ENCODE data around the gene DMRTC1B. TPM values are rescaled to one million over a fixed set of nuclear protein-coding genes. Genes with fewer than 3 reads are reported as not detected.

The DMRTC1B gene, protein sequence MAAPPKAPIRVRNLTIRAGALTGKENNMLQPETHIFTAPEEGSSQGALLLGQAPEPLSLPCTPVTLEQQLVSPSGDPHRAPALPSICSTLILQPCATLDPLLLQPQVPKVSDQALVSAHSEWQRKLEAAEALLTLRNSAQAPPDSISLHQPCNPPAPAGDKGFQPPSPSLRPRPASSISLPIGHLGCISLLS
- 0.17 TPM in 1 of 5 replicates, not detected in the others for total RNA-seq (2022; extraction: Qiagen RNA extraction)

DNA sequence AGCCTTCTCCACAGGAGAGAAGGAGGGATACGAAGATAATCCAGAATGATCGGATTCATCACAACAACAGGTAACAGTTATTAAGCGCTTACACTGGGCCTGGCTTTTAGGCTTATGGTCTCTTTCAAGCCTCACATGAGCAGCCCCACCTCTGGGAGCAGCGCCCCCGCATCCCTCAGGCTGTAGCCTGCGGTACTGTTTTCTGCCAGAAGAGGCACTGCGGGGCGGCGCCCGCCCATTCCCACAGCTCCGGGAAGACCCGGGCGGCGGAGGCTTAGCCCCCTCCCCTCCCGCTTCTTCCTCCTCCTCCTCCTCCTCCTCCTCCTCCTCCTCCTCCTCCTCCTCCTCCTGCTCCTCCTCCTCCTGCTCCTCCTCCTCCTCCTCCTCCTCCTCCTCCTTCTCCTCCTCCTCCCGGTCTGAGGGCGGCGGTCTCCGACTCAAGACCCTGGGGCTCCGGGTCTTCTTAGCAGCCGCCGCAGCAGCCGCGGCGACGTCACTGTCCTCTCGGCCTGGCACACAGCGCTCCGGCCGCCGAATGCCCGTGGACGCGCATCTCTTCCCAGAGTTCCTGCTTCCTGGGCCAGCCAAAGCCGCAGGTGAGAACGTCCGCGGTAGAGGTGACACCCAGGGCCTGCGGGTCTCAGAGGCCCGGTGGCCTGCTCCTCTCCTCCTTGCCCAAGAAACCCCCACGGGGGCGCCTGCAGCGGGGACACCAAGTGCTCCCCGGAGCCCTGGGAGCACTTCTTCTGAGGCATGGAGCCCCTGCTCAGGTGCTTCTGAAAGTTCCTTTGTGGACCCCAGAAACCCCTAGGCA is at the start of gene DMRTC1B:
DMRTC1B (plus strand) TSS at position 238 of the 814 bp plus-strand sequence. CDS start 68,246 bp downstream, outside the sequence.

DNA sequence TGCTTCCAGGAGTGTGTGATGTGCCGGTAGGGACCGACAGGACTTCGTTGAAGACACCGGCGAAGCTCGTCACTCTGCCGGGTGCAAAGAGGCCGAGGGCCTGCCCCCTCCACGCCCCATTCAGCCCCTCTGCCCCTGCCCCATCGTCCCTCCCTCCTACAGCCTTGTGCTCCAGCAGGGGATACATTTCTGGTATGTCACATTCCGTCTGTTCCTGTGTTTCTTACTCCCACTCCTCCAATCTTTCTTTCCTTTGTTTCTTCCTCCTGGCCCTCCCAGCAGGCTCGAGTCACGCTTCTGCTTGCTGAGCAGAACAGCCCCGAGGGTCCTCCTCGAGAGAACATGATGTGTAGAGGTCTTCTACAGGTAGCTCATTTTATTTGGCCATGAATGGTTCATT is 5.9 kb downstream of the DMRTC1B start, which contains the start of gene FAM236B:
FAM236B (minus strand) TSS at position 101 of the 400 bp plus-strand sequence; CDS start at position 1, 100 bp downstream.

DNA sequence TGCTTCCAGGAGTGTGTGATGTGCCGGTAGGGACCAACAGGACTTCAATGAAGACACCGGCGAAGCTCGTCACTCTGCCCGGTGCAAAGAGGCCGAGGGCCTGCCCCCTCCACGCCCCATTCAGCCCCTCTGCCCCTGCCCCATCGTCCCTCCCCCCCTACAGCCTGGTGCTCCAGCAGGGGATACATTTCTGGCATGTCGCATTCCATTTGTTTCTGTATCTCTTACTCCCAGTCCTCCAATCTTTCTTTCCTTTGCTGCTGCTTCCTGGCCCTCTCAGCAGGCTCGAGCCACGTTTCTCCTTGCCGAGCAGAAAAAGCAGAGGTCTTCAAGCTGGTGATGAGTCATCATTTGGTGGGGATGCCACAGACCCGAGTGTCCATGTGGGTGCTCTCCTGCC is 31.4 kb downstream of the DMRTC1B start, which contains the start of gene FAM236D:
FAM236D (minus strand) TSS at position 101 of the 400 bp plus-strand sequence; CDS start at position 1, 100 bp downstream.

Other genes with a start within 250 kb of the DMRTC1B start
- gene HDAC8, start 204.0 kb upstream of the DMRTC1B start, total RNA-seq (2022; extraction: Qiagen RNA extraction) = 23.1 to 25.7 TPM (median 24.4 TPM) in 5 replicates
- gene PHKA1, start 62.6 kb upstream of the DMRTC1B start, total RNA-seq (2022; extraction: Qiagen RNA extraction) = 25.5 to 32.0 TPM (median 28.9 TPM) in 5 replicates
- not detected in 5 replicates for gene FAM236B, start 5.8 kb downstream of the DMRTC1B start, total RNA-seq (2022; extraction: Qiagen RNA extraction)
- gene FAM236D, start 31.3 kb downstream of the DMRTC1B start, total RNA-seq (2022; extraction: Qiagen RNA extraction) = not detected in 5 replicates
- not detected in 5 replicates for gene FAM236C, start 135.7 kb downstream of the DMRTC1B start, total RNA-seq (2022; extraction: Qiagen RNA extraction)
- gene FAM236A, start 161.3 kb downstream of the DMRTC1B start, total RNA-seq (2022; extraction: Qiagen RNA extraction) = not detected in 5 replicates
- not detected in 5 replicates for gene DMRTC1, start 166.9 kb downstream of the DMRTC1B start, total RNA-seq (2022; extraction: Qiagen RNA extraction)
- gene PABPC1L2B, start 226.0 kb downstream of the DMRTC1B start, total RNA-seq (2022; extraction: Qiagen RNA extraction) = 0.03 TPM in 1 of 5 replicates, not detected in the others